ENCODE data around the gene GPC1.

GPC1 gene

GRCh38 chr2:240509667-240510512 is 74.4 kb downstream of the GPC1 start:
- FAIRE-seq: no peak
- no peak for DNase-seq (ENCODE audit: insufficient read length, low spot score)
- no peak for TF ChIP-seq CTCF (IDR thresholded peaks at IDR 0.05; ENCODE audit: insufficient read depth, missing control alignments)

GRCh38 chr2:240510513-240511210 is 75.2 kb downstream of the GPC1 start:
- DNase-seq (ENCODE audit: insufficient read length, low spot score) (no peak), FAIRE-seq (no peak)
- no peak for TF ChIP-seq CTCF (IDR thresholded peaks at IDR 0.05; ENCODE audit: insufficient read depth, missing control alignments)

- TF ChIP-seq CTCF (IDR thresholded peaks at IDR 0.05; ENCODE audit: insufficient read depth, missing control alignments): no peak
- no peak for FAIRE-seq
- DNase-seq (ENCODE audit: insufficient read length, low spot score): no peak
Observed at GRCh38 chr2:240511351-240512108, 76.1 kb downstream of the GPC1 start.

- DNase-seq (ENCODE audit: insufficient read length, low spot score) (no peak), FAIRE-seq (no peak)
- no peak for TF ChIP-seq CTCF (IDR thresholded peaks at IDR 0.05; ENCODE audit: insufficient read depth, missing control alignments)
Observed at GRCh38 chr2:240512109-240512485, 76.6 kb downstream of the GPC1 start.

GRCh38 chr2:240512666-240513535 is 77.4 kb downstream of the GPC1 start:
- DNase-seq (ENCODE audit: insufficient read length, low spot score) (no peak), FAIRE-seq (no peak)
- no peak for TF ChIP-seq CTCF (IDR thresholded peaks at IDR 0.05; ENCODE audit: insufficient read depth, missing control alignments)

GRCh38 chr2:240513549-240514287 is 78.3 kb downstream of the GPC1 start:
- TF ChIP-seq CTCF (IDR thresholded peaks at IDR 0.05; ENCODE audit: insufficient read depth, missing control alignments): peak; percentile 53
- DNase-seq (ENCODE audit: insufficient read length, low spot score): peak; percentile 51
- no peak for FAIRE-seq

Data from D721Med (cell line).